ENCODE data around the gene DIABLO. TPM values are rescaled to one million over a fixed set of nuclear protein-coding genes. Genes with fewer than 3 reads are reported as not detected.
A peak's percentile ranks its signal among the peaks of the same experiment; 100 is the strongest.

The DIABLO gene
- total and polyA plus RNA-seq, 2 donors: 48.5 to 62.5 TPM

- Histone ChIP-seq H3K9me3 (ENCODE audit: control insufficient read depth in 2 of 2, insufficient read depth in 1 of 2, low read length in 1 of 2) (peaks cover 0 to 2% of the 10 kb centered on the region in 2 donors), H3K4me1 (ENCODE audit: control insufficient read depth in 2 of 2, insufficient read depth in 2 of 2, low read length in 2 of 2) (peaks cover 21% of the 10 kb centered on the region in 2 donors), H3K36me3 (ENCODE audit: control insufficient read depth in 2 of 2, insufficient read depth in 2 of 2, low read length in 1 of 2) (peaks cover 40 to 52% of the 10 kb centered on the region in 2 donors), H3K4me3 (ENCODE audit: low read length in 2 of 2) (no peak overlapping the region), H3K27ac (ENCODE audit: low read depth in 1 of 2, low read length in 1 of 2) (no peak overlapping the region), H3K27me3 (ENCODE audit: control insufficient read depth in 2 of 2, insufficient read depth in 1 of 2, low read length in 1 of 2) (no peaks in the 10 kb centered on the region)
- 95% methylated on average over 6 of the region's 6 CpGs for WGBS
- DNase-seq (ENCODE audit: low read depth in 6 of 9, low spot score in 9 of 9): no peak
These were observed 4.9 kb upstream of the DIABLO start for GRCh38 chr12:122230798-122231197.

DNA sequence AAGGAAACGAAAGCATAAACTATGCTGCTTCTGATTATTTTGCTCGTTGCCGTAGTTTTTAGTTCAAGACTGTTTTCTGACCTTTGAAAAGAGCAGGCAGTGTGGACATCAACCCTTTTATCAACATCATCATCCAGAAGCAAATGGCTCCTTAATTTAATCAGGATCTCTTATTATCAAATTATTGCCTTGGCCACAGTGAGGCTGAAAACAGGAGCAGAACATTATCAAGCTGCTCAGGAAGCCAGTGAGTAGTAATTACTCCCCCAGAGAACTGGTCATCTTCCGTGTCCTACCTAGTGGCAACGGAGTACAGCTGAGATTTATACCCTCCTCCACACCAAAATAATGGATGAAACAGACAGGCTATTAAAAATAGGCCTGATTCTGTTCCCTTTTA lies 2.2 kb upstream of the DIABLO start:
- Histone ChIP-seq H3K4me3 (ENCODE audit: low read length in 2 of 2) (no peak overlapping the region), H3K9me3 (ENCODE audit: control insufficient read depth in 2 of 2, insufficient read depth in 1 of 2, low read length in 1 of 2) (peaks cover 0 to 7% of the 10 kb centered on the region in 2 donors), H3K27me3 (ENCODE audit: control insufficient read depth in 2 of 2, insufficient read depth in 1 of 2, low read length in 1 of 2) (no peaks in the 10 kb centered on the region), H3K36me3 (ENCODE audit: control insufficient read depth in 2 of 2, insufficient read depth in 2 of 2, low read length in 1 of 2) (peaks cover 19 to 37% of the 10 kb centered on the region in 2 donors), H3K27ac (ENCODE audit: low read depth in 1 of 2, low read length in 1 of 2) (no peak overlapping the region), H3K4me1 (ENCODE audit: control insufficient read depth in 2 of 2, insufficient read depth in 2 of 2, low read length in 2 of 2) (peaks cover 25 to 35% of the 10 kb centered on the region in 2 donors)
- no peak for DNase-seq (ENCODE audit: low read depth in 6 of 9, low spot score in 9 of 9)
- 82% methylated on average over 5 of the region's 5 CpGs for WGBS

- H3K27me3 ChIP-seq (ENCODE audit: control insufficient read depth in 2 of 2, insufficient read depth in 1 of 2, low read length in 1 of 2): no peaks in the 10 kb centered on the region
- H3K4me3 ChIP-seq (ENCODE audit: low read length in 2 of 2): peak overlapping the region in 1 of 2 donors; percentile 26
- peak in 5 of 9 donors; percentile 39 to 82 (median 59) for DNase-seq (ENCODE audit: low read depth in 6 of 9, low spot score in 9 of 9)
- peaks cover 24 to 37% of the 10 kb centered on the region in 2 donors for H3K36me3 ChIP-seq (ENCODE audit: control insufficient read depth in 2 of 2, insufficient read depth in 2 of 2, low read length in 1 of 2)
- H3K27ac ChIP-seq (ENCODE audit: low read depth in 1 of 2, low read length in 1 of 2): no peak overlapping the region
- WGBS: 23% methylated on average over 17 of the region's 17 CpGs
- H3K9me3 ChIP-seq (ENCODE audit: control insufficient read depth in 2 of 2, insufficient read depth in 1 of 2, low read length in 1 of 2): peaks cover 0 to 7% of the 10 kb centered on the region in 2 donors
- peaks cover 25 to 35% of the 10 kb centered on the region in 2 donors for H3K4me1 ChIP-seq (ENCODE audit: control insufficient read depth in 2 of 2, insufficient read depth in 2 of 2, low read length in 2 of 2)
These were observed 1.5 kb upstream of the DIABLO start for GRCh38 chr12:122227341-122227740.

- H3K27me3 ChIP-seq (ENCODE audit: control insufficient read depth in 2 of 2, insufficient read depth in 1 of 2, low read length in 1 of 2): no peaks in the 10 kb centered on the region
- peak in 1 of 9 donors; percentile 11 for DNase-seq (ENCODE audit: low read depth in 6 of 9, low spot score in 9 of 9)
- peaks cover 21 to 40% of the 10 kb centered on the region in 2 donors for H3K36me3 ChIP-seq (ENCODE audit: control insufficient read depth in 2 of 2, insufficient read depth in 2 of 2, low read length in 1 of 2)
- H3K4me1 ChIP-seq (ENCODE audit: control insufficient read depth in 2 of 2, insufficient read depth in 2 of 2, low read length in 2 of 2): peaks cover 25 to 35% of the 10 kb centered on the region in 2 donors
- 9% methylated on average over 55 of the region's 55 CpGs for WGBS
- peak overlapping the region; percentile 19 to 76 for H3K4me3 ChIP-seq (ENCODE audit: low read length in 2 of 2)
- no peak overlapping the region for H3K27ac ChIP-seq (ENCODE audit: low read depth in 1 of 2, low read length in 1 of 2)
- H3K9me3 ChIP-seq (ENCODE audit: control insufficient read depth in 2 of 2, insufficient read depth in 1 of 2, low read length in 1 of 2): peaks cover 0 to 7% of the 10 kb centered on the region in 2 donors
These were observed 694 bp upstream of the DIABLO start for GRCh38 chr12:122226366-122227125.

DNA sequence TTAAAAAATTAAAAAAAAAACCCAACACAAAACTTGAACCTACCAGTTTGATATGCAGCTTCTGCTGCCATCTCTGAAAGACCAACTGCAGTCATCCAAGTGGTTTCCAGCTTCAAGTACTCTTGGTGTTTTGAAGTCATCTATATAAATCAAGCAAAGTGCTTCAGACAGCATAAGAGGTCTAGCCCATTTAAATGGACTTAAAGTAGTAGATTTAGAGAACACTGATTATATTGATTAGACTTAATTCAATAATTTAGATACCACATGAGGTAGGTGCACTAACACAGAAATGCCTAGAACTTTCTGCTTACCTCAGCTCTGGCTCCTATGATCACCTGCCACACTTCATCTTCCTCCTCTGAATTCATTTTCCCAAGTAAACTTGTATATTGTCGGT lies 9.4 kb downstream of the DIABLO start:
- Histone ChIP-seq H3K27ac (ENCODE audit: low read depth in 1 of 2, low read length in 1 of 2) (no peak overlapping the region), H3K36me3 (ENCODE audit: control insufficient read depth in 2 of 2, insufficient read depth in 2 of 2, low read length in 1 of 2) (peaks cover 54 to 77% of the 10 kb centered on the region in 2 donors), H3K27me3 (ENCODE audit: control insufficient read depth in 2 of 2, insufficient read depth in 1 of 2, low read length in 1 of 2) (no peaks in the 10 kb centered on the region), H3K4me1 (ENCODE audit: control insufficient read depth in 2 of 2, insufficient read depth in 2 of 2, low read length in 2 of 2) (no peaks in the 10 kb centered on the region), H3K9me3 (ENCODE audit: control insufficient read depth in 2 of 2, insufficient read depth in 1 of 2, low read length in 1 of 2) (peaks cover 0 to 1% of the 10 kb centered on the region in 2 donors), H3K4me3 (ENCODE audit: low read length in 2 of 2) (no peak overlapping the region)
- DNase-seq (ENCODE audit: low read depth in 6 of 9, low spot score in 9 of 9): no peak
- 97% methylated on average over 1 of the region's 1 CpG for WGBS

DNA sequence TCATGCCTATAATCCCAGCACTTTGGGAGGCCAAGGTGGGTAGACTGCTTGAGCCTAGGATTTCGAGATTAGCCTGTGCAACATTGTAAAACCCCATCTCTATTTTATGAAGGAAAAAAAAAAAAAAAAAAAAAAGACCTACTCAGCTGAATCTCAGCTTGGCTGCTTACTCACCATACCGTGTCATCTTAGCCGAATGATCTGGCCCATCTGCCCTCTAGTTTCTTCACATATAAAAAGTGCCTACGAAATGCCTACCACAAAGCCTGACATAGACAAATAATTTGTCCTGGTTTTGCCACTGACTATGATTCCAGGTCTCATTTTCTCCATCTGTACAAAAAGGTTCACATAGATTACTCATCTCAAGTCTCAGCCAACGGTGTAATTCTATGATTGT lies 10.1 kb downstream of the DIABLO start:
- WGBS: 95% methylated on average over 5 of the region's 5 CpGs
- Histone ChIP-seq H3K4me3 (ENCODE audit: low read length in 2 of 2) (no peak overlapping the region), H3K27me3 (ENCODE audit: control insufficient read depth in 2 of 2, insufficient read depth in 1 of 2, low read length in 1 of 2) (no peaks in the 10 kb centered on the region), H3K27ac (ENCODE audit: low read depth in 1 of 2, low read length in 1 of 2) (no peak overlapping the region), H3K4me1 (ENCODE audit: control insufficient read depth in 2 of 2, insufficient read depth in 2 of 2, low read length in 2 of 2) (no peaks in the 10 kb centered on the region), H3K36me3 (ENCODE audit: control insufficient read depth in 2 of 2, insufficient read depth in 2 of 2, low read length in 1 of 2) (peaks cover 58 to 76% of the 10 kb centered on the region in 2 donors), H3K9me3 (ENCODE audit: control insufficient read depth in 2 of 2, insufficient read depth in 1 of 2, low read length in 1 of 2) (peaks cover 0 to 1% of the 10 kb centered on the region in 2 donors)
- DNase-seq (ENCODE audit: low read depth in 6 of 9, low spot score in 9 of 9): no peak

DNA sequence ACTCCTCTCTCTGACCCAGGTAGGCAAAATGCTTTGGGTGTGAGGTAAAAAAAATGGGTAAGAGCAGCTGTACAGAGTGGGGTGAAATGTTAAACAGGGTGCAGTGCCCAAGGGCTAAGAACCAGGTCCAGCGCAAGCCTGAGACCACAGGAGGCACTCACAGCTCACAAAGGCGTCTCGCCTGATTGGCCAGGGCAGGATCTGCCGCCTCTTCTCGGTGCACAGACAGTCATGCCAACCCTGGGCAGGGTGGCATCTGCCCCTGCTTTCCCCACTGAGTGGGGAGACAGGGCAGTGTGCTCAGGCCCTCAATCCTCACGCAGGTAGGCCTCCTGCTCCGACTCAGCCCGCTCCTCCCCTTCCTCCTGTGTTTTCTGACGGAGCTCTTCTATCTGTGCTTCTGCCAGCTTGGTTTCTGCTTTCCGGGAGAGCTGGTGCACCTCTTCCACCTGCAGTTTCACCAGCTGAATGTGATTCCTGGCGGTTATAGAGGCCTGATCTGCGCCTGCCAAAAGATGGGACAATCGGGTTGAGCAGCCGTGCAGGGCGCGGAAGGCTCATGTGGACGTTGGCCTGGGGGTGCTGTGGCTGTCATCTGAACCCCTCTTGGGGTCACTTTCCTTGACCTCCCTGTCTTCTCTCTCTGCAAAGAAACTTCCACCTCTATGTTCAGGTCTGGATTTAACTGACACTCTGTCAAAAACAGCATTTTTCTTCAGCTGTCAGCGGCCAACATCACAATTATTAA lies 17.6 kb downstream of the DIABLO start:
- Histone ChIP-seq H3K4me3 (ENCODE audit: low read length in 2 of 2) (no peak overlapping the region), H3K27me3 (ENCODE audit: control insufficient read depth in 2 of 2, insufficient read depth in 1 of 2, low read length in 1 of 2) (peaks cover 28 to 34% of the 10 kb centered on the region in 2 donors), H3K36me3 (ENCODE audit: control insufficient read depth in 2 of 2, insufficient read depth in 2 of 2, low read length in 1 of 2) (peaks cover 48% of the 10 kb centered on the region in 2 donors), H3K27ac (ENCODE audit: low read depth in 1 of 2, low read length in 1 of 2) (no peak overlapping the region), H3K4me1 (ENCODE audit: control insufficient read depth in 2 of 2, insufficient read depth in 2 of 2, low read length in 2 of 2) (peaks cover 7 to 8% of the 10 kb centered on the region in 2 donors), H3K9me3 (ENCODE audit: control insufficient read depth in 2 of 2, insufficient read depth in 1 of 2, low read length in 1 of 2) (peaks cover 0 to 2% of the 10 kb centered on the region in 2 donors)
- 97% methylated on average over 18 of the region's 18 CpGs for WGBS
- DNase-seq (ENCODE audit: low read depth in 6 of 9, low spot score in 9 of 9): no peak

GRCh38 chr12:122207391-122207790 lies 18.5 kb downstream of the DIABLO start:
- Histone ChIP-seq H3K9me3 (ENCODE audit: control insufficient read depth in 2 of 2, insufficient read depth in 1 of 2, low read length in 1 of 2) (peaks cover 0 to 2% of the 10 kb centered on the region in 2 donors), H3K4me1 (ENCODE audit: control insufficient read depth in 2 of 2, insufficient read depth in 2 of 2, low read length in 2 of 2) (peaks cover 8 to 12% of the 10 kb centered on the region in 2 donors), H3K36me3 (ENCODE audit: control insufficient read depth in 2 of 2, insufficient read depth in 2 of 2, low read length in 1 of 2) (peaks cover 40 to 42% of the 10 kb centered on the region in 2 donors), H3K27ac (ENCODE audit: low read depth in 1 of 2, low read length in 1 of 2) (no peak overlapping the region), H3K27me3 (ENCODE audit: control insufficient read depth in 2 of 2, insufficient read depth in 1 of 2, low read length in 1 of 2) (peaks cover 37 to 43% of the 10 kb centered on the region in 2 donors), H3K4me3 (ENCODE audit: low read length in 2 of 2) (no peak overlapping the region)
- 96% methylated on average over 8 of the region's 8 CpGs for WGBS
- no peak for DNase-seq (ENCODE audit: low read depth in 6 of 9, low spot score in 9 of 9)

DNA sequence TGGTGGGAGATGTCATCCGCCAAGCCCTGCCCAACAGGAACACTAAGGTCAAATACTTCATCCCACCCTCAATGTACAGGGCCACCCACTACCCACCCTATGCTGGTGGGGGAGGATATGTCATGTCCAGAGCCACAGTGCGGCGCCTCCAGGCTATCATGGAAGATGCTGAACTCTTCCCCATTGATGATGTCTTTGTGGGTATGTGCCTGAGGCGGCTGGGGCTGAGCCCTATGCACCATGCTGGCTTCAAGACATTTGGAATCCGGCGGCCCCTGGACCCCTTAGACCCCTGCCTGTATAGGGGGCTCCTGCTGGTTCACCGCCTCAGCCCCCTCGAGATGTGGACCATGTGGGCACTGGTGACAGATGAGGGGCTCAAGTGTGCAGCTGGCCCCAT lies 18.9 kb downstream of the DIABLO start:
- 95% methylated on average over 8 of the region's 8 CpGs for WGBS
- H3K4me3 ChIP-seq (ENCODE audit: low read length in 2 of 2): no peak overlapping the region
- H3K9me3 ChIP-seq (ENCODE audit: control insufficient read depth in 2 of 2, insufficient read depth in 1 of 2, low read length in 1 of 2): peaks cover 0 to 2% of the 10 kb centered on the region in 2 donors
- peaks cover 8 to 12% of the 10 kb centered on the region in 2 donors for H3K4me1 ChIP-seq (ENCODE audit: control insufficient read depth in 2 of 2, insufficient read depth in 2 of 2, low read length in 2 of 2)
- no peak overlapping the region for H3K27ac ChIP-seq (ENCODE audit: low read depth in 1 of 2, low read length in 1 of 2)
- H3K27me3 ChIP-seq (ENCODE audit: control insufficient read depth in 2 of 2, insufficient read depth in 1 of 2, low read length in 1 of 2): peaks cover 40 to 47% of the 10 kb centered on the region in 2 donors
- no peak for DNase-seq (ENCODE audit: low read depth in 6 of 9, low spot score in 9 of 9)
- peaks cover 40 to 42% of the 10 kb centered on the region in 2 donors for H3K36me3 ChIP-seq (ENCODE audit: control insufficient read depth in 2 of 2, insufficient read depth in 2 of 2, low read length in 1 of 2)

All from thymus (tissue), 11 donors.